Prostate gland (tissue), 2 donors: ENCODE data around the gene MACO1. TPM values are rescaled to one million over a fixed set of nuclear protein-coding genes. Genes with fewer than 3 reads are reported as not detected.

Source experiments
- DNase-seq: peaks from one replicate; pipeline ENCODE4 v3.0.0-alpha.2; 2019; ENCODE audit warnings: low spot score
- H3K27ac ChIP-seq, 2 donors: fragments of 200-600 bp; sonication (generic); 2 replicates each; pipeline ENCODE4 v1.5.1; 2017 to 2019
- H3K27me3 ChIP-seq: fragments of 200-600 bp; sonication (generic); replicated peaks from 2 replicates; pipeline ENCODE4 v1.5.1; 2019; ENCODE audit not compliant: insufficient read depth
- H3K36me3 ChIP-seq, 2 donors: fragments of 200-600 bp; sonication (generic); 1 replicate in 1 of 2; 2 replicates in 1 of 2; pipeline versions ENCODE4 v1.5.1 to v1.8.1; 2017 to 2019
- H3K4me1 ChIP-seq: fragments of 200-600 bp; sonication (generic); replicated peaks from 2 replicates; pipeline ENCODE4 v1.5.1; 2019
- H3K4me3 ChIP-seq, 2 donors: fragments of 200-600 bp; sonication (generic); 2 replicates each; pipeline ENCODE4 v1.5.1; 2017 to 2019
- H3K9me3 ChIP-seq: fragments of 200-600 bp; sonication (generic); 2 replicates; pipeline ENCODE4 v1.5.1; 2017
- CTCF ChIP-seq, 4 experiments: fragments of 200-600 bp in 2 of 4; fragments of 450-650 bp in 2 of 4; sonication (generic) in 2 of 4; IDR thresholded peaks; 1 replicate in 3 of 4; 2 replicates in 1 of 4; pipeline ENCODE4 v1.5.1; 2016 to 2019; ENCODE audit warnings: antibody characterized with exemption in 4 of 4, mild to moderate bottlenecking in 2 of 4, moderate library complexity in 2 of 4
- POLR2A ChIP-seq: fragments of 450-650 bp; IDR thresholded peaks from one replicate; pipeline ENCODE4 v1.6.1; 2016; ENCODE audit warnings: antibody characterized with exemption, mild to moderate bottlenecking
- POLR2AphosphoS5 ChIP-seq: sonication (generic); formaldehyde crosslinking; IDR thresholded peaks from one replicate; pipeline ENCODE4 v1.6.1; 2017; ENCODE audit warnings: antibody characterized with exemption
- WGBS: methylation state at CpG from one replicate; pipeline ENCODE4 v1.1.5; 2018; 5-methylcytosine and 5-hydroxymethylcytosine counted together
- intact Hi-C: fragments of 100-400 bp; cut with DNase I; formaldehyde crosslinking; loops from one replicate; pipeline ENCODE4 v1.14.2; 2022
- total RNA-seq, 2 donors: library from RNA; depleted of rRNA; stranded (reverse); fragments of >200 nt; gene quantifications; one replicate each; pipeline ENCODE4 v1.1.0, GENCODE V29; 2016

MACO1 gene
- total RNA-seq, 2 donors from 2014 or later, result 25.5 to 31.0 TPM

DNA sequence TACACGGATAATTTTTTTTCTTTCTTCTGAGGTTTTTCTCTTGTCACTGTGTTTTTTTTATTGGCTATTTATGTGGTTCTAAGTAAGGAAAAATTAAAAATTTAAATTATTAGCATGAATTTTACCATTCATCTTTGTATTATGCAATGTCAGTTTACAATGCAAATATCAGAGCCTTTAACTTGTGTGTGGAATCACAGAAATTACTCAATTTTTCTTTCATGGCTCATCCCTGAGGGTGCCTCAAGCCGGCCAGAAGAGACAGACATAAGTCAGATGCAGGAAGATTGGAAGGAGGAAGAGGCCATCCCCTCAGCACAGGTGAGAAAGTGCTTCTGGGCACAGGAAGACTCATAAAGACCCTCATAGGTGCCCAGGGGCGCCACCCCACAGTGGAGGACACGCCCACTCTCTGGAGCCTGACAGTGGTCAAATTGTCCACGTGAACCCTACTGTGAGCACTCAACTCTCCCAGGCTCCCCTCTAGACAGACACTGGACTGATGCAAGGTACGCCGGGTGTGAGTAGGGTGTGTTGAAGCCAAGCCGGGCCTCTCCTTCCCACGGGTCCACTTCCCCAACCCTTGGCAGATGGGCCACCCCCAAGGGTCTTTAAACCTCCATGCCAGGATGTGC is 103.2 kb downstream of the MACO1 start:
- Histone ChIP-seq H3K36me3 (no peaks in the 10 kb centered on the region), H3K4me3 (no peak overlapping the region), H3K9me3 (no peaks in the 10 kb centered on the region), H3K4me1 (no peaks in the 10 kb centered on the region), H3K27me3 (no peaks in the 10 kb centered on the region), H3K27ac (no peak overlapping the region)
- intact Hi-C loops, result no loop called here
- no peak for TF ChIP-seq POLR2A
- TF ChIP-seq CTCF (IDR thresholded peaks at IDR 0.05), result no peak
- no peak for TF ChIP-seq POLR2AphosphoS5
- 78% methylated on average over 9 of the region's 9 CpGs for WGBS
- no peak for DNase-seq

GRCh38 chr1:25534410-25534788 is 103.7 kb downstream of the MACO1 start:
- Histone ChIP-seq H3K4me1 (no peaks in the 10 kb centered on the region), H3K9me3 (no peaks in the 10 kb centered on the region), H3K27ac (no peak overlapping the region), H3K36me3 (no peaks in the 10 kb centered on the region), H3K4me3 (no peak overlapping the region), H3K27me3 (no peaks in the 10 kb centered on the region)
- 96% methylated on average over 4 of the region's 4 CpGs for WGBS
- TF ChIP-seq POLR2AphosphoS5 (no peak), POLR2A (no peak), CTCF (IDR thresholded peaks at IDR 0.05) (no peak)
- DNase-seq, result no peak
- intact Hi-C loops, result no loop called here

DNA sequence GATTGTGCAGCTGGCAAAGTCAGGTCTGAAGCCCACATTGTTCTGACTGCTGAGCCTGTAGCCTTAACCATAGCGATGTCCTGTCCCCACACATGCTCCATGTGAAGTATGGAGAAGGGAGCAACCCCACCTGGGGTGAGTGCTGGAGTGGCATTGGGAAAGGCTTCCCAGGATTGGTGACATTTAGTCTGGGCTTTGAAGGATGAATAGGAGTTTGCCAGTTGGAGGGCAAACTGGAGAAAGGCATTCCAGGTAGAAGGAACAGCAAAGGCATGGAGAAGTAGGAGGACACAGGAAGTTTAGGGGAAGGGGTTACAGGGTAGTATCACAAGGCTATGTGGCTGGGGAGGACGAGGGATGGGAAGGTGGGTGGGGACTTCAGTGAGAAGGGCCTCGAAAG is 105.4 kb downstream of the MACO1 start:
- no peak overlapping the region for H3K4me3 ChIP-seq
- WGBS, result 91% methylated on average over 3 of the region's 3 CpGs
- DNase-seq, result no peak
- no peaks in the 10 kb centered on the region for H3K4me1 ChIP-seq
- H3K27me3 ChIP-seq, result no peaks in the 10 kb centered on the region
- H3K27ac ChIP-seq, result no peak overlapping the region
- no peak for TF ChIP-seq POLR2AphosphoS5
- no peak for TF ChIP-seq POLR2A
- TF ChIP-seq CTCF (IDR thresholded peaks at IDR 0.05), result no peak
- H3K36me3 ChIP-seq, result no peaks in the 10 kb centered on the region
- no peaks in the 10 kb centered on the region for H3K9me3 ChIP-seq
- intact Hi-C loops, result no loop called here

- WGBS, result 75% methylated on average over 7 of the region's 7 CpGs
- no peak for TF ChIP-seq POLR2A
- TF ChIP-seq CTCF (IDR thresholded peaks at IDR 0.05), result no peak
- TF ChIP-seq POLR2AphosphoS5, result no peak
- Histone ChIP-seq H3K9me3 (no peaks in the 10 kb centered on the region), H3K27ac (no peak overlapping the region), H3K4me1 (no peaks in the 10 kb centered on the region), H3K4me3 (no peak overlapping the region), H3K27me3 (no peaks in the 10 kb centered on the region), H3K36me3 (no peaks in the 10 kb centered on the region)
- intact Hi-C loops, result no loop called here
- DNase-seq, result no peak
Observed at GRCh38 chr1:25537153-25537831, 106.6 kb downstream of the MACO1 start.
